HFF-Myc (cell line): ENCODE data around the gene HDGFL3.

Experiments used
- DNase-seq: peaks from one replicate; pipeline ENCODE4 v3.0.0-alpha.2; 2011; ENCODE audit warnings: low read depth; ENCODE audit errors: extremely low read depth
- H3K4me3 ChIP-seq: replicated peaks from 2 replicates; pipeline ENCODE4 v1.5.1; 2011; ENCODE audit warnings: low read depth, mild to moderate bottlenecking, control low read depth, low read length
- TF ChIP-seq, protein P1 (sequence below): IDR thresholded peaks from 2 replicates; pipeline ENCODE4 v1.5.1; 2012; ENCODE audit warnings: mild to moderate bottlenecking, low read depth, low read length, control low read depth; ENCODE audit errors: missing control alignments

HDGFL3 gene

DNA sequence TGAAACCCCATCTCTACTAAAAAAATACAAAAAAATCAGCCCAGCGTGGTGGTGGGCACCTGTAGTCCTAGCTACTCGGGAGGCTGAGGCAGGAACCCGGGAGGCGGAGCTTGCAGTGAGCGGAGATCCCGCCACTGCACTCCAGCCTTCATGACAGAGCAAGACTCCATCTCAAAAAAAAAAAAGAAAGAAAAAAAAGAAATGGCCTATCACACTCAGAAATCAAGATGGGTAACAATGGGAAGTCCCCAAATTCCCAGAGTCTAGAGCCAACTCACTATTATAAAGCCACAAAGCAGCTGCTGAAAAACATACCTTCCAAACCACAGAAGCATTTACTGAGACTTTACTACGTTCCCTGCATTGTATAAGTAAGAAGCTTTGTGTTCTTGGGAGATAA lies 7.5 kb downstream of the HDGFL3 start:
- TF ChIP-seq, protein P1, sequence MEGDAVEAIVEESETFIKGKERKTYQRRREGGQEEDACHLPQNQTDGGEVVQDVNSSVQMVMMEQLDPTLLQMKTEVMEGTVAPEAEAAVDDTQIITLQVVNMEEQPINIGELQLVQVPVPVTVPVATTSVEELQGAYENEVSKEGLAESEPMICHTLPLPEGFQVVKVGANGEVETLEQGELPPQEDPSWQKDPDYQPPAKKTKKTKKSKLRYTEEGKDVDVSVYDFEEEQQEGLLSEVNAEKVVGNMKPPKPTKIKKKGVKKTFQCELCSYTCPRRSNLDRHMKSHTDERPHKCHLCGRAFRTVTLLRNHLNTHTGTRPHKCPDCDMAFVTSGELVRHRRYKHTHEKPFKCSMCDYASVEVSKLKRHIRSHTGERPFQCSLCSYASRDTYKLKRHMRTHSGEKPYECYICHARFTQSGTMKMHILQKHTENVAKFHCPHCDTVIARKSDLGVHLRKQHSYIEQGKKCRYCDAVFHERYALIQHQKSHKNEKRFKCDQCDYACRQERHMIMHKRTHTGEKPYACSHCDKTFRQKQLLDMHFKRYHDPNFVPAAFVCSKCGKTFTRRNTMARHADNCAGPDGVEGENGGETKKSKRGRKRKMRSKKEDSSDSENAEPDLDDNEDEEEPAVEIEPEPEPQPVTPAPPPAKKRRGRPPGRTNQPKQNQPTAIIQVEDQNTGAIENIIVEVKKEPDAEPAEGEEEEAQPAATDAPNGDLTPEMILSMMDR, result no peak
- H3K4me3 ChIP-seq, result no peak overlapping the region
- DNase-seq, result no peak

DNA sequence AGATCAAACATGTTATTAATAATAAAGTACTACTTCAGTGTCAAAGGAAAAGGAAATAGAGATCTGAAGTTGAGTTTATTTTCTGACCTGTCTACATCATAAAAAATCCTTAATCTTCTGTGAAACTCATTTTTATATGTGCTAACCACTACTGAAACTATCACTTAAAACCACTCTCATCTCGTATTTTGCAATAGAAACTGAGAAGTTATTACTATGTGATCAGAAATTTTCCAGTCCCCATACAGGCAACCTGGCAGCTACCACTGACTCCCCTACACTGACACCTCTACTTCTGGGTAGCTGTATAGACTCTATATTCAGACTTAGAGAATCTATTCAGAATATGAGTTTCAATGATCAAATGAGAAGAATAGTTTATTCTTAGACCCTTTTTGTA lies 8.3 kb downstream of the HDGFL3 start:
- TF ChIP-seq, protein P1, result no peak
- H3K4me3 ChIP-seq, result no peak overlapping the region
- no peak for DNase-seq

- TF ChIP-seq, protein P1, result no peak
- H3K4me3 ChIP-seq, result no peak overlapping the region
- DNase-seq, result no peak
Measured at GRCh38 chr15:83198476-83198875, 9.1 kb downstream of the HDGFL3 start.

GRCh38 chr15:83194528-83194927 lies 13.1 kb downstream of the HDGFL3 start:
- no peak for DNase-seq
- H3K4me3 ChIP-seq, result no peak overlapping the region
- TF ChIP-seq, protein P1, result no peak

DNA sequence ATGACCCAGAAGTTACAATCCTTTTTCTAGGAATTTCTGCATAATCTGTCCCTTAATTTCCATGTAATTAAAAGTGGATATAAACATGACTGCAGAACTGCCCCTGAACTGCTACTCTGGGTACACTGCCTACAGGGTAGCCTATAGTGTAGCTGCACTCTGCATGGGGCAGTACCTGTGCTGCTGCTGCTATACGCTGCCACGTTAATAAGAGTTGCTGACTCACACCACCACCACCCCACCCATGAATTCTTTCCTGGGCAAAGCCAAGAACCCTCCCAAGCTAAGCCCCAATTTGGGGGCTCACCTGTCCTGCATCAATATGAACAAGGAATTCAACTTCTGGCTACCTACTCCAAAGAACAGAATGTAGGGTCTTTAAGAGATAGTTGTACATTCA lies 13.9 kb downstream of the HDGFL3 start:
- TF ChIP-seq, protein P1, result no peak
- DNase-seq, result no peak

GRCh38 chr15:83192742-83193141 lies 14.9 kb downstream of the HDGFL3 start:
- H3K4me3 ChIP-seq, result no peak overlapping the region
- DNase-seq, result no peak
- TF ChIP-seq, protein P1, result no peak

More for the DNA sequence above, 13.9 kb downstream of the HDGFL3 start:
- H3K4me3 ChIP-seq, result no peak overlapping the region

DNA sequence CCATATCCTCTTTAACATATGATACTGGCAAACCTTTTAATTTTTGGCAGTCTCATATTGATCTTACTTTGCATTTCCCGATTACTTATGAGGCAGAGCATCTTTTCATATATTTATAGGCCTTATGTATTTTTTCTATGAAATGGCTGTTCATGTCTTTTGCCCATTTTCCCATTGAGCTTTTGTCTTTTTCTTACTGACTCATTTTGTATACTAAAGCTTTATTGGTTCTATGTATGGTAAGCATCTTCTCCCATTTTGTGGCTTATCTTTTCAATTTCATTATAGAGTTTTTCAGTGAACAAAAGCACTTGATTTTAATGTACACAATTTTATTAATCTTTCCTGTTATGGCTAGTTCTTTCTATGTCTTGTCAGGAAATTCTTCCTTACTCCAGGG lies 17.2 kb downstream of the HDGFL3 start:
- H3K4me3 ChIP-seq, result no peak overlapping the region
- no peak for DNase-seq
- TF ChIP-seq, protein P1, result no peak
